HTR-8/SVneo (cell line): ENCODE data around the gene CCDC137.

Experiments
- DNase-seq: peaks from one replicate; pipeline ENCODE4 v3.0.0; 2011; ENCODE audit warnings: low spot score, mixed read lengths; ENCODE audit not compliant: insufficient read length
- FAIRE-seq: peaks from 2 replicates; lab custom pipeline; 2011; peaks lifted over from hg19 to GRCh38; lab: Jason Lieb, UNC

CCDC137 gene

DNA sequence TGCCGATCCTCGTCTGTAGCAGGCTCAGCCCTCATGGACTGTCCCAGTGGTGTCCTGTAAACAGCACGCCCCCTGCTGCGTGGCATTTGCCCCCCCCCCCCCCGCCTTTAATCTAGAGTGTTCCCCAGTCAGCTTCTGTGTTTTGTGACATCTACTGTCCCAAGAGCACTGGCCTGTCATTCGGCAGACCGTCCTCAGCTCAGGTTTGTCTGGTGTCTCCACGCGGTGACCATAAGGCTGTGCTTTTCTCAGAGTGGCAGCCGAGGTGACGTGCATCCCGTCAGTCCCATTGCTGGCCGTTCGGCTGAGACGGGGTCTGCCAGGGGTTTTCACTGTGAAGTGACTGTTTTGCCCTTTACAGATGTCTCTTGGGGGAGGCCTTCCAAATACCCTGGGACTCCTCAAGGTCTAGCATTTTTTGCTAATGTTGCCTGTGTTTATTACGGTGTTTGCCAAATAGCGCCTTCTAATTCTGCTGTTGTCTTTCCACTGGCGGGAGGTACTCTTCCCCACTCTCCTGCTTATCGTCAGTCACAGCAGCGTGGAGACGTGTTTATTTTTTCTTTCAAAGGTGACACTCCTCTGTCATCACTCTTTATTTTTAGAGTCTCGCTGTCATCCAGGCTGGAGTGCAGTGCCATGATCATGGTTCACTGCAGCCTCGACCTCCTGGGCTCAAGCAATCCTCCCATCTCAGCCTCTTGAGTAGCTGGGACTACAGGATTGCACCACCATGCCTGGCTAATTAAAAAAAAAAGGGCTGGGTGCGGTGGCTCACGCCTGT lies 30.9 kb downstream of the CCDC137 start:
- FAIRE-seq: peak; percentile 33
- no peak for DNase-seq

DNA sequence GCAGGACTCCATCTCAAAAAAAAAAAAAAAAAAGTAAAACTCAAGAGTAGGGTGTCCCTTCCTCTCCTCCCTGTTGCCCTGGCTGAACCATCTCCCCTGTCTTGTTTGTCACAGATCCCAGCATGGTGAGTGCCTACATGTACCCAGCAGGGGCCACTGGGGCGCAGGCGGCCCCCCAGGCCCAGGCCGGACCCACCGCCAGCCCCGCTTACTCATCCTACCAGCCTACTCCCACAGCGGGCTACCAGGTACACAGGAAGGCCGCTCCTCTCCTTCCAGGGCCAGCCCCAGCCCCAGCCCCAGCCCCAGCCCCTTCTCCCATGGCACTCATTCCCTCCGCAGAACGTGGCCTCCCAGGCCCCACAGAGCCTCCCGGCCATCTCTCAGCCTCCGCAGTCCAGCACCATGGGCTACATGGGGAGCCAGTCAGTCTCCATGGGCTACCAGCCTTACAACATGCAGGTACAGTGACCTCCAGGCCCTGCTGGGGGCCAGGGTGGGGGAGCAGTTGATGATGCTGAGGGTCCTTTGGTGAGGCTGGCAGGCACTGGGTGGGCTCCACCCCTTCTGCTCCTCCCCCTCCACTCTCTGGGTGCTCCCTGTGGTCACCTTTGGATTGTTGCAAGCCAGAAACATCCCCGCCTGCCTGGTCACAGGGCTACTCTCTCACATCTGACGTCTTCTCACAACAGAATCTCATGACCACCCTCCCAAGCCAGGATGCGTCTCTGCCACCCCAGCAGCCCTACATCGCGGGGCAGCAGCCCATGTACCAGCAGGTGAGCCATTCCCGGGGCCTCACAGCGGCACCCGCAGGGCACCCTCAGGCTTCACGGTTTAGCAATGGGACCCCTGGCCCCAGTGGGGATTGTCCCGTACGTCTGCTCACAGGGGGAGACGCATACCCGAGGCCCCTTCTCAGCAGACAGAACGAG lies 34.1 kb downstream of the CCDC137 start:
- FAIRE-seq: no peak
- no peak for DNase-seq

GRCh38 chr17:81701288-81702071 lies 34.9 kb downstream of the CCDC137 start:
- no peak for DNase-seq
- no peak for FAIRE-seq

DNA sequence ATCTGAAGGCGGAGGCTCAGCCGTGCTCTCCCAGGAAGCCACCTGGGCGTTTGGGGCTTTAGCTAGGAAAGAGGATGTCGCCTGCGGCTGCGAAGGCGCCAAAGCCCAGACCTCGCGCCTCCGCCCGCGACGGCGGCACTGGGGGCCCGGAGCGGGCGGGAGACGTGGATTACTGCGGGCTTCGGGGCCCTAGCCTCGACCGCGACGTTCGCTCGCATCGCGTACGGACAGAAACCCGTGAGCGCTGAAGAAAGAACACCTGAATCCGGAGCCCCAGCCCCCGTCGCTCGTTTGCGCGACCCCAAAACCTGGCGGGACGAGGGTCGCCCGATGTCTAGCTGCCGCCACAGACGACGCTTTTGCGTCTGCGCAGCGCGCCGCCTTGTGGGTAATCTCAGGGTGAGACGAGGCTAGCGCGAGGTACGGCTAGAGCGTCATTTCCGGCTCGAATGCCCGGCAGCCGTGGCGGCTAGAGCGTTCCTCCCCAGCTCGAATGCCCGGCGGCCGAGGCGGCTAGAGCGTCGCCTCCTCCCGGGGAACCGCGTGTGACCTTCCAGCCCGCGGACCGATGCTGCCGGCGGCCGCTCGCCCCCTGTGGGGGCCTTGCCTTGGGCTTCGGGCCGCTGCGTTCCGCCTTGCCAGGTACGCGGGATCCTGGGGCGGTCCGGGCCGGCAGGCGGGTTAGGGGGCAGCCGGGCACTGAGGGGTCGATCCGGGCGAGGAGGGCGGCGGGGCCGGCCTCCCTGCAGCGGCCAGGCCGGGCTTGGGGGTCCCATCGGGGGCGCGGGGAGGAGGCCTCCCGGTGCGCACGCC lies 36.6 kb downstream of the CCDC137 start, which contains the start of gene MRPL12:
Gene MRPL12 (plus strand): TSS at position 434 of the 813 bp plus-strand sequence. CDS start 135 bp downstream, at position 569.
- FAIRE-seq: peak; percentile 97

GRCh38 chr17:81703747-81704654 lies 37.5 kb downstream of the CCDC137 start:
- no peak for DNase-seq
- FAIRE-seq: no peak

More for the DNA sequence above, 36.6 kb downstream of the CCDC137 start, which contains the start of gene MRPL12:
- peak; percentile 95 for DNase-seq

- FAIRE-seq: no peak
- DNase-seq: no peak
Measured at GRCh38 chr17:81705518-81706231, 39.1 kb downstream of the CCDC137 start.

GRCh38 chr17:81706232-81706611 lies 39.7 kb downstream of the CCDC137 start:
- DNase-seq (no peak), FAIRE-seq (no peak)

- FAIRE-seq: no peak
- DNase-seq: no peak
Measured at GRCh38 chr17:81706757-81707624, 40.5 kb downstream of the CCDC137 start.

DNA sequence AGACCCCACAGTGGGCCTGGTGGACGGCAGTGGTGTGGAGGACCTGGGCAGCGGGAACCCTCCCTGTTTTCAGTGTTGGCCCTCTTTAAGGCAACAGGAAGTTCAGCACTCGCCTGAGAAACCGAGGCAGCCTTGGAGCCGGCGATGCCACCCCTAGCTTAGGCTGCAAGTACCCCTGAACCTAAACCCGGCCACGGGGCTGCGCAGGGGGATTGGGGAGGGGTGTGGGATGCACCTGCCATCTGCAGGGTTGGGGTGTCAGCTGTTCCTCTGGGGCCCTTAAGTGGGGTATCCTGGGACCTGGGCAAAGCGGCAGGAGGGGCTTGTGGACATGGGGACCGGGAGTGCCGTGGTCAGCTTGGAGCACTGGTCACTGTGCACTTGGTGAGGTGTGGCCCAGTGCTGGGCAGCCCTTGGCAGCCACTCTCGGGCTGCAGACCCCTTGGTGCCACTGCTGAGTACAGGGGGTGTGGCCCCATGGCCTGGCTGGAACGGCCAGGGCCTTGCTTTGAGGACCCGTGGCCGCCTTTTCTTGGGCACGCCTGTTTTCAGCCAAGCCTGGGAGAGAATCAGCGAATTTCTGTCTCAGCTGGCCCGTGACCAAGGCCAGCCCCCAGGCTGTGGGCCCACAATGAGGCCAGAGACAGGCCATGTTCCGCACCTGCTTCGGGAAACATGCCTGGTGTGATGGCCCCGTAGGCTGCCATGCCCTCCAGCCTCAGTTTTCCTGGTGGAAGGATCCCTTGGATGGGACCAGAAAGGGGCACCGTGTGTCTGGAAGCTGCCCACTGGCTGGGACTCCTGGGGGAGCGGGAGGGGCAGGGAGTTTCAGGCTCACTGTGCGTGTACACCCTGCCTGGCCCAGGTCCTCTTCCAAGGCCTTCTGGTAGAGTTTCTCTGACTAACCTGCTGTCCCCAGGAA lies 41.4 kb downstream of the CCDC137 start:
- FAIRE-seq (no peak), DNase-seq (no peak)

GRCh38 chr17:81708739-81709185 lies 42.2 kb downstream of the CCDC137 start:
- DNase-seq (no peak), FAIRE-seq (no peak)

DNA sequence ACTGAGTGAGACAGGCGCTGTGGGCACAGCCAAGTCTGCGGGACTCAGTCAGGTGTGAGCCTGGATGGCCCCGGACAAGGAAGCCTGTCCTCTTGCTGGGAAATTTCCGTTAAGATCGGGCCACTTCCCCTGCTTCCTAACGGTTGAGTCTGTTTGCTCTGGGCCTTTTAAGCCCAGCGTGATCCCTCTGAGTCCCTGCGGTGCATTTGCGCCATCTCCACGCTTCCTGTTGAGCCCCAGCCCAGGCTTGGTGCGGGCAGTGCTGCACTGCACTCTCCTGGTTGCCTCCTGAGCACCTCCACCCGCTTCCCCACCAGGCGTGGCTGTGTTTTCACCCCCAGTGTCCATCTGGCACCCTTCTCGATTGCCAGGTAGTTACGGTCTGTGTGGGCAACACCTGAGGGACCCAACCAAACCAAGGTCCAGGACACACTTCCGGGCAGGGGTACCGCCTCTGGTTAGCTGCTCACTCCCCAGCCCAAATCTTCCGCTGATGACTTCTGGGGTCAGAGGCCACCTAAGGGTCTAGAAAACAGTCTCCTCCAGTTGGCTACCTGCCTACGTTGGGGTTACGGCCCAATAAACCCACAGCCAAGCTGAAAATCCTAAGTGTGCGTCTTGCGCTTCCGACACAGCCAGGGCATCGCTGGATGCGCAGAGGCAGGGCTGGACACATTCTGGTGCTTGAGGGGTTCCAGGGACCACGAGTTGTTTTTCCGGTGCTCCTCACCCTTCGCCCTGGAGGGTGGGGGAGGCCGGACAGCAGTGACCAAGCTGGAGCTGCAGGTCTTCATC lies 44.2 kb downstream of the CCDC137 start:
- FAIRE-seq (no peak), DNase-seq (no peak)

GRCh38 chr17:81711814-81712467 lies 45.4 kb downstream of the CCDC137 start, which contains the start of gene SLC25A10:
TSS of gene SLC25A10 (plus strand) at chr17:81712284. CDS start at chr17:81712427, 143 bp downstream.
- peak; percentile 75 for DNase-seq
- FAIRE-seq: no peak

DNA sequence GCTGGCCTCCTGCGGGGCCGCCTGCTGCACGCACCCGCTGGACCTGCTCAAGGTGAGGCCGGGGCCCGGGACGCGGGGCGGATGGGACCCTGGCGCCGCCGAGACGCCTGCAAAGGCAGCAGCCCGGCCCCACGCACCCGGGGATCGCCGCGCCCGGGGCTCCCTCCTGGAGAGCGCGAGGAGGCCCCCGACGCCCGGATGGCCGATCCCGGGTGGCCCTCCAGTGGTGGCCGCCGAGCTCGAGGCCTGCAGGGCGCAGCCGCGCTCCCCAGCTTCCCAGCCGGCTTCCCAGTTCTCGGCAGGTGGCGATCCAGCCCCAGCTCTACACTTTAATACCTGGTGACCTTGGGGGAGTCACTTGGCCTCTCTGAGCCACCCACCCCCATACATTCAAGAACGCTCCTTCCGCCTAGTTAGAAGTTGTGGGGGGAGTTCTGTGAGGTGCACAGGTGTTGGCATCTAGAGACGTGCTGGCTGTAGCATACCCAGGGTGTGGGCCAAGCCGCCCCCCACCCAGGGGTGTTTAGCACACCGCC lies 46.0 kb downstream of the CCDC137 start:
- no peak for FAIRE-seq
- DNase-seq: no peak

DNA sequence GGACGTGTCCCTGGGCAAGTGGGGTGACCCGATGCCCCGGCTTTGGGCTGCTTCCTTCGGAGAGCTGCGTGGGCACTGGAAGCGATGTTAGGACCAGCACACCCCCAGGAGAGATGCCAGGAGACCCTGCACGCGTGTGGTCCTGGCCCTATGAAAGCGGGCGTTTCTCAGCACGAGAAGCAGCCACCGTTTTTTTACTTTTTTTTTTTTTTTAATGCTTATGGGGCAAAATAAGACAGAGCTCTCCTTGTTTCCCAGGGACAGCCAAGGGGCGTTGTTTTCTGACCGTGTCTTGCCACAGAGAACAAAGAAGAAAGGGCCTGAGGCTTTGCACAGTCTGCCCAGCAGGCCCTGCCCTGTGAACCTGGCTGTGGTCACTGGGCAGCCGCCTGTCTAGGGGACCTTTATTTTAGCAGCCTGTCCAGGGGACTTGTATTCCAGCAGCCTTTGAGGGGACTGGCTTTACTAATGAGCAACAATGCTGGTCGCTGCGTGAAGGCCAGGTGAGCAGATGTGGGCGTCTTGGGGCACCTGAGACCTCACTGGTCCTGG lies 46.5 kb downstream of the CCDC137 start:
- FAIRE-seq (no peak), DNase-seq (no peak)
